ENCODE measurements around the gene TTI1.

Gene TTI1

GRCh38 chr20:38054647-38055046 is 21.4 kb upstream of the TTI1 start:
- Histone ChIP-seq H3K4me1 (ENCODE audit: control insufficient read depth, insufficient read depth, low read length, unreplicated experiment) (peaks cover 27% of the 10 kb centered on the region), H3K27ac (ENCODE audit: low read depth, low read length) (no peak overlapping the region), H2AFZ (ENCODE audit: low read length, unreplicated experiment) (no peak overlapping the region), H3K36me3 (ENCODE audit: insufficient read depth, low read length) (peaks cover 14% of the 10 kb centered on the region), H3K27me3 (ENCODE audit: insufficient read depth, low read length) (no peaks in the 10 kb centered on the region), H3K79me2 (ENCODE audit: control insufficient read depth, insufficient read depth, low read length, unreplicated experiment) (peaks cover 42% of the 10 kb centered on the region), H3K4me3 (ENCODE audit: low read depth, low read length) (no peak overlapping the region)

GRCh38 chr20:38052870-38053269 is 19.6 kb upstream of the TTI1 start:
- Histone ChIP-seq H3K27me3 (ENCODE audit: insufficient read depth, low read length) (no peaks in the 10 kb centered on the region), H3K27ac (ENCODE audit: low read depth, low read length) (no peak overlapping the region), H3K79me2 (ENCODE audit: control insufficient read depth, insufficient read depth, low read length, unreplicated experiment) (peaks cover 45% of the 10 kb centered on the region), H3K36me3 (ENCODE audit: insufficient read depth, low read length) (peaks cover 8% of the 10 kb centered on the region), H3K4me1 (ENCODE audit: control insufficient read depth, insufficient read depth, low read length, unreplicated experiment) (peaks cover 29% of the 10 kb centered on the region), H2AFZ (ENCODE audit: low read length, unreplicated experiment) (no peak overlapping the region), H3K4me3 (ENCODE audit: low read depth, low read length) (no peak overlapping the region)

- H3K4me3 ChIP-seq (ENCODE audit: low read depth, low read length): peak overlapping the region; percentile 20; the same call in 1 of the 2 replicates
- H3K36me3 ChIP-seq (ENCODE audit: insufficient read depth, low read length): peaks cover 12% of the 10 kb centered on the region; the same call in 1 of the 2 replicates
- H3K79me2 ChIP-seq (ENCODE audit: control insufficient read depth, insufficient read depth, low read length, unreplicated experiment): peaks cover 58% of the 10 kb centered on the region
- peak overlapping the region; percentile 67 for H3K27ac ChIP-seq (ENCODE audit: low read depth, low read length)
- no peaks in the 10 kb centered on the region for H3K27me3 ChIP-seq (ENCODE audit: insufficient read depth, low read length)
- no peak overlapping the region for H2AFZ ChIP-seq (ENCODE audit: low read length, unreplicated experiment)
- H3K4me1 ChIP-seq (ENCODE audit: control insufficient read depth, insufficient read depth, low read length, unreplicated experiment): peaks cover 31% of the 10 kb centered on the region
Measured at GRCh38 chr20:38050686-38051085, 17.4 kb upstream of the TTI1 start.

GRCh38 chr20:38049800-38050199 is 16.5 kb upstream of the TTI1 start:
- Histone ChIP-seq H3K79me2 (ENCODE audit: control insufficient read depth, insufficient read depth, low read length, unreplicated experiment) (peaks cover 62% of the 10 kb centered on the region), H3K4me1 (ENCODE audit: control insufficient read depth, insufficient read depth, low read length, unreplicated experiment) (peaks cover 23% of the 10 kb centered on the region), H3K4me3 (ENCODE audit: low read depth, low read length) (peak overlapping the region; percentile 20; the same call in 1 of the 2 replicates), H3K36me3 (ENCODE audit: insufficient read depth, low read length) (peaks cover 20% of the 10 kb centered on the region; the same call in 1 of the 2 replicates), H3K27ac (ENCODE audit: low read depth, low read length) (peak overlapping the region; percentile 67), H2AFZ (ENCODE audit: low read length, unreplicated experiment) (no peak overlapping the region), H3K27me3 (ENCODE audit: insufficient read depth, low read length) (no peaks in the 10 kb centered on the region)

- no peaks in the 10 kb centered on the region for H3K27me3 ChIP-seq (ENCODE audit: insufficient read depth, low read length)
- peaks cover 38% of the 10 kb centered on the region for H3K4me1 ChIP-seq (ENCODE audit: control insufficient read depth, insufficient read depth, low read length, unreplicated experiment)
- peaks cover 33% of the 10 kb centered on the region; the same call in 1 of the 2 replicates for H3K36me3 ChIP-seq (ENCODE audit: insufficient read depth, low read length)
- H3K27ac ChIP-seq (ENCODE audit: low read depth, low read length): no peak overlapping the region
- no peak overlapping the region for H2AFZ ChIP-seq (ENCODE audit: low read length, unreplicated experiment)
- peaks cover 56% of the 10 kb centered on the region for H3K79me2 ChIP-seq (ENCODE audit: control insufficient read depth, insufficient read depth, low read length, unreplicated experiment)
- H3K4me3 ChIP-seq (ENCODE audit: low read depth, low read length): no peak overlapping the region
Measured at GRCh38 chr20:38046572-38046971, 13.3 kb upstream of the TTI1 start.

- Histone ChIP-seq H3K79me2 (ENCODE audit: control insufficient read depth, insufficient read depth, low read length, unreplicated experiment) (peaks cover 55% of the 10 kb centered on the region), H3K27ac (ENCODE audit: low read depth, low read length) (no peak overlapping the region), H3K4me1 (ENCODE audit: control insufficient read depth, insufficient read depth, low read length, unreplicated experiment) (peaks cover 25% of the 10 kb centered on the region), H3K4me3 (ENCODE audit: low read depth, low read length) (no peak overlapping the region), H3K27me3 (ENCODE audit: insufficient read depth, low read length) (no peaks in the 10 kb centered on the region), H3K36me3 (ENCODE audit: insufficient read depth, low read length) (peaks cover 42% of the 10 kb centered on the region), H2AFZ (ENCODE audit: low read length, unreplicated experiment) (no peak overlapping the region)
Measured at GRCh38 chr20:38044685-38045084, 11.4 kb upstream of the TTI1 start.

- no peak overlapping the region for H3K4me3 ChIP-seq (ENCODE audit: low read depth, low read length)
- H3K4me1 ChIP-seq (ENCODE audit: control insufficient read depth, insufficient read depth, low read length, unreplicated experiment): peaks cover 22% of the 10 kb centered on the region
- no peaks in the 10 kb centered on the region for H3K27me3 ChIP-seq (ENCODE audit: insufficient read depth, low read length)
- peaks cover 41% of the 10 kb centered on the region for H3K36me3 ChIP-seq (ENCODE audit: insufficient read depth, low read length)
- H3K27ac ChIP-seq (ENCODE audit: low read depth, low read length): peak overlapping the region; percentile 77
- peaks cover 64% of the 10 kb centered on the region for H3K79me2 ChIP-seq (ENCODE audit: control insufficient read depth, insufficient read depth, low read length, unreplicated experiment)
- H2AFZ ChIP-seq (ENCODE audit: low read length, unreplicated experiment): no peak overlapping the region
Measured at GRCh38 chr20:38043512-38044300, 10.4 kb upstream of the TTI1 start.

- peaks cover 34% of the 10 kb centered on the region for H3K36me3 ChIP-seq (ENCODE audit: insufficient read depth, low read length)
- H3K4me3 ChIP-seq (ENCODE audit: low read depth, low read length): no peak overlapping the region
Measured at GRCh38 chr20:38040276-38040675, 7.0 kb upstream of the TTI1 start.

GRCh38 chr20:38036366-38036765 is 3.1 kb upstream of the TTI1 start:
- no peaks in the 10 kb centered on the region for H3K27me3 ChIP-seq (ENCODE audit: insufficient read depth, low read length)
- peaks cover 32% of the 10 kb centered on the region for H3K4me1 ChIP-seq (ENCODE audit: control insufficient read depth, insufficient read depth, low read length, unreplicated experiment)
- no peak overlapping the region for H2AFZ ChIP-seq (ENCODE audit: low read length, unreplicated experiment)
- H3K36me3 ChIP-seq (ENCODE audit: insufficient read depth, low read length): peaks cover 19% of the 10 kb centered on the region
- H3K4me3 ChIP-seq (ENCODE audit: low read depth, low read length): no peak overlapping the region
- H3K79me2 ChIP-seq (ENCODE audit: control insufficient read depth, insufficient read depth, low read length, unreplicated experiment): peaks cover 82% of the 10 kb centered on the region
- H3K27ac ChIP-seq (ENCODE audit: low read depth, low read length): no peak overlapping the region

More at GRCh38 chr20:38040276-38040675, 7.0 kb upstream of the TTI1 start:
- Histone ChIP-seq H3K4me1 (ENCODE audit: control insufficient read depth, insufficient read depth, low read length, unreplicated experiment) (peaks cover 26% of the 10 kb centered on the region), H3K27me3 (ENCODE audit: insufficient read depth, low read length) (no peaks in the 10 kb centered on the region), H3K27ac (ENCODE audit: low read depth, low read length) (no peak overlapping the region), H3K79me2 (ENCODE audit: control insufficient read depth, insufficient read depth, low read length, unreplicated experiment) (peaks cover 69% of the 10 kb centered on the region), H2AFZ (ENCODE audit: low read length, unreplicated experiment) (no peak overlapping the region)

- H3K79me2 ChIP-seq (ENCODE audit: control insufficient read depth, insufficient read depth, low read length, unreplicated experiment): peaks cover 94% of the 10 kb centered on the region
- H3K27ac ChIP-seq (ENCODE audit: low read depth, low read length): no peak overlapping the region
- H3K36me3 ChIP-seq (ENCODE audit: insufficient read depth, low read length): peaks cover 12% of the 10 kb centered on the region; the same call in 1 of the 2 replicates
- no peak overlapping the region for H2AFZ ChIP-seq (ENCODE audit: low read length, unreplicated experiment)
- peaks cover 37% of the 10 kb centered on the region for H3K4me1 ChIP-seq (ENCODE audit: control insufficient read depth, insufficient read depth, low read length, unreplicated experiment)
- H3K4me3 ChIP-seq (ENCODE audit: low read depth, low read length): peak overlapping the region; percentile 99
- H3K27me3 ChIP-seq (ENCODE audit: insufficient read depth, low read length): no peaks in the 10 kb centered on the region
Measured at GRCh38 chr20:38034961-38035360, 1.7 kb upstream of the TTI1 start.

GRCh38 chr20:38034108-38034649 is 923 bp upstream of the TTI1 start:
- peaks cover 37% of the 10 kb centered on the region for H3K4me1 ChIP-seq (ENCODE audit: control insufficient read depth, insufficient read depth, low read length, unreplicated experiment)
- H2AFZ ChIP-seq (ENCODE audit: low read length, unreplicated experiment): peak overlapping the region; percentile 99
- no peaks in the 10 kb centered on the region for H3K27me3 ChIP-seq (ENCODE audit: insufficient read depth, low read length)
- peaks cover 12% of the 10 kb centered on the region; the same call in 1 of the 2 replicates for H3K36me3 ChIP-seq (ENCODE audit: insufficient read depth, low read length)
- H3K27ac ChIP-seq (ENCODE audit: low read depth, low read length): peak overlapping the region; percentile 77; the same call in 1 of the 2 replicates
- peaks cover 97% of the 10 kb centered on the region for H3K79me2 ChIP-seq (ENCODE audit: control insufficient read depth, insufficient read depth, low read length, unreplicated experiment)
- peak overlapping the region; percentile 99 for H3K4me3 ChIP-seq (ENCODE audit: low read depth, low read length)
